Activated B cell treated with CpG ODN at 0.5 μM for 24 hours (primary cell): ENCODE results near the gene REC114. TPM values are rescaled to one million over a fixed set of nuclear protein-coding genes. Genes with fewer than 3 reads are reported as not detected.

Source experiments
- ATAC-seq: fragments of 200-7000 bp; cut with Tn5 transposase; one replicate; pipeline ENCODE4 v1.10.0; 2021; ENCODE audit warnings: low read depth, mild to moderate bottlenecking, moderate library complexity
- CTCF ChIA-PET: fragments of 350-600 bp; sonication (Branson Sonifier 250); formaldehyde crosslinking; loops from one replicate; lab custom pipeline; 2021; ENCODE audit warnings: antibody characterized with exemption; lab: Charles Lee
- POLR2A ChIA-PET: fragments of 350-600 bp; sonication (Branson Sonifier 250); formaldehyde crosslinking; loops from one replicate; lab custom pipeline; 2021; ENCODE audit warnings: antibody characterized with exemption; lab: Charles Lee
- DNase-seq: peaks from one replicate; pipeline ENCODE4 v3.0.0; 2022
- H3K27ac Mint-ChIP-seq: one replicate; pipeline ENCODE4 v1.8.0; 2020; ENCODE audit warnings: mixed read lengths
- H3K27me3 Mint-ChIP-seq: one replicate; pipeline ENCODE4 v1.8.0; 2021; ENCODE audit warnings: mixed read lengths
- H3K36me3 Mint-ChIP-seq: one replicate; pipeline ENCODE4 v1.8.0; 2021; ENCODE audit warnings: low read depth, mixed read lengths
- H3K4me1 Mint-ChIP-seq: one replicate; pipeline ENCODE4 v1.8.0; 2021; ENCODE audit warnings: mixed read lengths
- H3K4me3 Mint-ChIP-seq: one replicate; pipeline ENCODE4 v1.8.0; 2020; ENCODE audit warnings: mild to moderate bottlenecking, mixed read lengths
- H3K9me3 Mint-ChIP-seq: one replicate; pipeline ENCODE4 v1.8.0; 2020; ENCODE audit warnings: mixed read lengths
- CTCF ChIP-seq: fragments of 200-600 bp; IDR thresholded peaks from one replicate; pipeline ENCODE4 v1.8.0; 2022; ENCODE audit warnings: antibody characterized with exemption, mild to moderate bottlenecking
- intact Hi-C: fragments of 100-400 bp; cut with micrococcal nuclease; formaldehyde crosslinking; loops from one replicate; pipeline ENCODE4 v1.15.1; 2024
- total RNA-seq: library from RNA; stranded (reverse); gene quantifications from 2 replicates; pipeline ENCODE4 v1.2.3, GENCODE V29; 2022

The REC114 gene
- not detected in 2 replicates for total RNA-seq

- ATAC-seq (no peak), DNase-seq (no peak)
- no peak for TF ChIP-seq CTCF
- Mint-ChIP-seq H3K4me1 (no peaks in the 10 kb centered on the region), H3K4me3 (no peak within 1 kb of the TSS), H3K9me3 (peaks cover 4% of the 10 kb centered on the region), H3K36me3 (no peaks in the 10 kb centered on the region), H3K27me3 (peaks cover 15% of the 10 kb centered on the region), H3K27ac (no peak within 1 kb of the TSS)
- CTCF ChIA-PET = no interaction called here
- intact Hi-C loops = no loop called here
- POLR2A ChIA-PET = no interaction called here
Observed at GRCh38 chr15:73442968-73443367, at the start of gene REC114. REC114 (plus strand) TSS chr15:73443164; CDS start chr15:73443186, 22 bp downstream.

- TF ChIP-seq CTCF = no peak
- ATAC-seq (no peak), DNase-seq (no peak)
- Mint-ChIP-seq H3K27me3 (peaks cover 7% of the 10 kb centered on the region), H3K27ac (no peak overlapping the region), H3K9me3 (no peaks in the 10 kb centered on the region), H3K4me3 (no peak overlapping the region), H3K36me3 (no peaks in the 10 kb centered on the region), H3K4me1 (no peaks in the 10 kb centered on the region)
- POLR2A ChIA-PET = no interaction called here
- CTCF ChIA-PET = no interaction called here
- intact Hi-C loops = no loop called here
Observed at GRCh38 chr15:73393336-73393735, 49.6 kb upstream of the REC114 start.

- DNase-seq = no peak
- intact Hi-C loops = no loop called here
- no peaks in the 10 kb centered on the region for H3K9me3 Mint-ChIP-seq
- TF ChIP-seq CTCF = no peak
- peaks cover 5% of the 10 kb centered on the region for H3K27me3 Mint-ChIP-seq
- ATAC-seq = no peak
- ChIA-PET CTCF (no interaction called here), POLR2A (no interaction called here)
- H3K4me1 Mint-ChIP-seq = no peaks in the 10 kb centered on the region
- H3K4me3 Mint-ChIP-seq = no peak overlapping the region
- H3K36me3 Mint-ChIP-seq = no peaks in the 10 kb centered on the region
- H3K27ac Mint-ChIP-seq = no peak overlapping the region
Observed at GRCh38 chr15:73394782-73395181, 48.2 kb upstream of the REC114 start.

GRCh38 chr15:73395671-73396070, 47.3 kb upstream of the REC114 start:
- CTCF ChIA-PET = no interaction called here
- POLR2A ChIA-PET = no interaction called here
- Mint-ChIP-seq H3K27ac (no peak overlapping the region), H3K36me3 (no peaks in the 10 kb centered on the region), H3K27me3 (peaks cover 5% of the 10 kb centered on the region), H3K4me1 (no peaks in the 10 kb centered on the region), H3K4me3 (no peak overlapping the region), H3K9me3 (no peaks in the 10 kb centered on the region)
- ATAC-seq (no peak), DNase-seq (no peak)
- TF ChIP-seq CTCF = no peak
- intact Hi-C loops = no loop called here

- ChIA-PET CTCF (no interaction called here), POLR2A (no interaction called here)
- ATAC-seq = no peak
- Mint-ChIP-seq H3K4me1 (no peaks in the 10 kb centered on the region), H3K27ac (no peak overlapping the region), H3K9me3 (no peaks in the 10 kb centered on the region), H3K4me3 (no peak overlapping the region), H3K27me3 (peaks cover 5% of the 10 kb centered on the region), H3K36me3 (no peaks in the 10 kb centered on the region)
- DNase-seq = no peak
- intact Hi-C loops = no loop called here
- TF ChIP-seq CTCF = no peak
Observed at GRCh38 chr15:73397461-73397860, 45.5 kb upstream of the REC114 start.
